IMR-90 (cell line): ENCODE results near the gene KLHL40. TPM values are rescaled to one million over a fixed set of nuclear protein-coding genes. Genes with fewer than 3 reads are reported as not detected.

ENCODE experiments used
- ATAC-seq: fragments of 200-7000 bp; cut with Tn5 transposase; 2 replicates; pipeline ENCODE4 v1.9.1; 2020; ENCODE audit warnings: low read depth, mild to moderate bottlenecking, moderate library complexity
- BruUV-seq: library from RNA; stranded (reverse); fragments of 400-500 nt; replicated peaks from 2 replicates; lab custom pipeline; 2021; lab: Mats Ljungman, UMichigan
- CTCF ChIA-PET: fragments of 300-600 bp; formaldehyde crosslinking; extraction: SDS; loops from one replicate; lab custom pipeline; 2021; ENCODE audit warnings: antibody characterized with exemption; lab: Yijun Ruan, JAX
- POLR2A ChIA-PET: fragments of 300-600 bp; sonication (Branson Sonifier 250); formaldehyde crosslinking; loops from one replicate; lab custom pipeline; 2022; ENCODE audit warnings: antibody characterized with exemption; ENCODE audit not compliant: unreplicated experiment; lab: Charles Lee
- DNase-seq: peaks from one replicate; pipeline ENCODE4 v3.0.0; 2013
- H2AFZ ChIP-seq: replicated peaks from 2 replicates; pipeline ENCODE3; 2013; ENCODE audit warnings: low read length, mild to moderate bottlenecking; ENCODE audit not compliant: poor library complexity
- H2AK5ac ChIP-seq: 2 replicates; pipeline ENCODE4 v1.6.1; 2013; ENCODE audit warnings: low read depth, low read length, inconsistent platforms
- H2AK9ac ChIP-seq: replicated peaks from 2 replicates; pipeline ENCODE3; 2013; ENCODE audit warnings: mild to moderate bottlenecking, low read depth, low read length, moderate library complexity; ENCODE audit not compliant: poor library complexity
- H2BK120ac ChIP-seq: 2 replicates; pipeline ENCODE4 v1.6.1; 2013; ENCODE audit warnings: low read depth, low read length, inconsistent platforms
- H2BK15ac ChIP-seq: 3 replicates; pipeline ENCODE4 v1.6.1; 2013; ENCODE audit warnings: low read depth, low read length, inconsistent platforms
- H2BK20ac ChIP-seq: 2 replicates; pipeline ENCODE4 v1.6.1; 2013; ENCODE audit warnings: low read depth, mild to moderate bottlenecking, inconsistent platforms, low read length, moderate library complexity
- H2BK5ac ChIP-seq: 2 replicates; pipeline ENCODE4 v1.6.1; 2013; ENCODE audit warnings: mild to moderate bottlenecking, low read depth, low read length, inconsistent platforms; ENCODE audit not compliant: poor library complexity, severe bottlenecking
- H3K14ac ChIP-seq: replicated peaks from 2 replicates; pipeline ENCODE4 v1.6.1; 2013; ENCODE audit warnings: low read depth, low read length, inconsistent platforms
- H3K18ac ChIP-seq: 2 replicates; pipeline ENCODE4 v1.6.1; 2013; ENCODE audit warnings: low read depth, low read length, control low read depth
- H3K23ac ChIP-seq: 2 replicates; pipeline ENCODE4 v1.6.1; 2013; ENCODE audit warnings: low read depth, low read length, inconsistent platforms
- H3K27ac ChIP-seq: 2 replicates; pipeline ENCODE4 v1.5.1; 2013; ENCODE audit warnings: mild to moderate bottlenecking, control low read depth, low read length; ENCODE audit not compliant: insufficient read depth
- H3K27me3 ChIP-seq: 2 replicates; pipeline ENCODE4 v1.6.1; 2013; ENCODE audit warnings: low read length; ENCODE audit not compliant: control insufficient read depth, insufficient read depth
- H3K36me3 ChIP-seq: 2 replicates; pipeline ENCODE4 v1.6.1; 2013; ENCODE audit warnings: low read length, mixed read lengths; ENCODE audit not compliant: control insufficient read depth, insufficient read depth
- H3K4ac ChIP-seq: 2 replicates; pipeline ENCODE4 v1.6.1; 2013; ENCODE audit warnings: low read depth, low read length, inconsistent platforms
- H3K4me1 ChIP-seq: 2 replicates; pipeline ENCODE4 v1.6.1; 2013; ENCODE audit warnings: low read length, mixed read lengths; ENCODE audit not compliant: control insufficient read depth, insufficient read depth
- H3K4me2 ChIP-seq: 2 replicates; pipeline ENCODE4 v1.6.1; 2013; ENCODE audit warnings: low read depth, mild to moderate bottlenecking, control low read depth, low read length, moderate library complexity
- H3K4me3 ChIP-seq: 2 replicates; pipeline ENCODE4 v1.5.1; 2013; ENCODE audit warnings: low read depth, mild to moderate bottlenecking, control low read depth, low read length, moderate library complexity; ENCODE audit not compliant: insufficient read depth
- H3K56ac ChIP-seq: 2 replicates; pipeline ENCODE4 v1.6.1; 2013; ENCODE audit warnings: low read length, inconsistent platforms; ENCODE audit not compliant: insufficient read depth; ENCODE audit errors: extremely low read depth
- H3K79me1 ChIP-seq, 2 experiments: 2 replicates each; pipeline ENCODE4 v1.6.1; 2013; ENCODE audit warnings: low read length in 2 of 2, inconsistent platforms in 1 of 2, low read depth in 1 of 2
- H3K9ac ChIP-seq: 2 replicates; pipeline ENCODE4 v1.6.1; 2013; ENCODE audit warnings: low read depth, low read length, control low read depth
- H3K9me1 ChIP-seq: 2 replicates; pipeline ENCODE4 v1.6.1; 2013; ENCODE audit warnings: low read length, inconsistent platforms; ENCODE audit not compliant: insufficient read depth
- H3K9me3 ChIP-seq: 2 replicates; pipeline ENCODE4 v1.6.1; 2013; ENCODE audit warnings: low read length; ENCODE audit not compliant: control insufficient read depth, insufficient read depth
- H4K20me1 ChIP-seq: 2 replicates; pipeline ENCODE4 v1.6.1; 2013; ENCODE audit warnings: low read length, inconsistent platforms; ENCODE audit not compliant: insufficient read depth
- H4K5ac ChIP-seq: 2 replicates; pipeline ENCODE4 v1.6.1; 2013; ENCODE audit warnings: mild to moderate bottlenecking, low read depth, low read length, control low read depth
- H4K8ac ChIP-seq, 2 experiments: 2 replicates each; pipeline ENCODE4 v1.6.1; 2013; ENCODE audit warnings: low read depth in 2 of 2, low read length in 2 of 2, control low read depth in 1 of 2, inconsistent platforms in 1 of 2
- H4K91ac ChIP-seq: 2 replicates; pipeline ENCODE4 v1.6.1; 2013; ENCODE audit warnings: low read depth, low read length, inconsistent platforms; ENCODE audit not compliant: insufficient read depth
- FOS ChIP-seq: fragments of 150-350 bp; IDR thresholded peaks from 2 replicates; pipeline ENCODE4 v1.6.1; 2016; ENCODE audit warnings: low read depth, low read length
- NFE2L2 ChIP-seq: fragments of 150-350 bp; IDR thresholded peaks from 2 replicates; pipeline ENCODE4 v1.6.1; 2016; ENCODE audit warnings: low read depth, mild to moderate bottlenecking, low read length
- whole genome bisulfite sequencing, 2 experiments: methylation state at CpG; one replicate each; pipeline versions ENCODE4 v1.1.5 to v1.1.7; 2013; ENCODE audit warnings: missing lambda C conversion rate in 2 of 2; ENCODE audit not compliant: insufficient read length in 1 of 2; ENCODE audit errors: extremely low coverage in 2 of 2; 5-methylcytosine and 5-hydroxymethylcytosine counted together
- dilution Hi-C: fragments of 300-500 bp; cut with HindIII; formaldehyde crosslinking; loops from one replicate; pipeline ENCODE4 v1.14.3; 2018; ENCODE audit warnings: low sequenced_read_pairs; ENCODE audit not compliant: unreplicated experiment
- in situ Hi-C: fragments of 300-500 bp; cut with MboI; formaldehyde crosslinking; loops from 3 replicates; pipeline ENCODE4 v1.14.3; 2019; ENCODE audit warnings: low sequenced_read_pairs, inconsistent platforms, mixed read lengths
- intact Hi-C: fragments of 100-400 bp; cut with micrococcal nuclease; formaldehyde crosslinking; loops from 2 replicates; pipeline ENCODE4 v1.10.0; 2022
- polyA plus RNA-seq, 3 experiments: library from polyadenylated mRNA; depleted of rRNA; stranded (reverse); fragments of >200 nt; gene quantifications; 2 replicates each; pipeline ENCODE4 v1.2.3, GENCODE V29; 2012; ENCODE audit warnings: low replicate concordance in 1 of 3
- total RNA-seq: library from RNA; depleted of rRNA; stranded (reverse); fragments of >200 nt; gene quantifications from 2 replicates; pipeline ENCODE4 v1.2.3, GENCODE V29; 2012

KLHL40 gene
- total and polyA plus RNA-seq, 2 of the 4 experiments (the other 2 are of a cell fraction), result not detected

DNA sequence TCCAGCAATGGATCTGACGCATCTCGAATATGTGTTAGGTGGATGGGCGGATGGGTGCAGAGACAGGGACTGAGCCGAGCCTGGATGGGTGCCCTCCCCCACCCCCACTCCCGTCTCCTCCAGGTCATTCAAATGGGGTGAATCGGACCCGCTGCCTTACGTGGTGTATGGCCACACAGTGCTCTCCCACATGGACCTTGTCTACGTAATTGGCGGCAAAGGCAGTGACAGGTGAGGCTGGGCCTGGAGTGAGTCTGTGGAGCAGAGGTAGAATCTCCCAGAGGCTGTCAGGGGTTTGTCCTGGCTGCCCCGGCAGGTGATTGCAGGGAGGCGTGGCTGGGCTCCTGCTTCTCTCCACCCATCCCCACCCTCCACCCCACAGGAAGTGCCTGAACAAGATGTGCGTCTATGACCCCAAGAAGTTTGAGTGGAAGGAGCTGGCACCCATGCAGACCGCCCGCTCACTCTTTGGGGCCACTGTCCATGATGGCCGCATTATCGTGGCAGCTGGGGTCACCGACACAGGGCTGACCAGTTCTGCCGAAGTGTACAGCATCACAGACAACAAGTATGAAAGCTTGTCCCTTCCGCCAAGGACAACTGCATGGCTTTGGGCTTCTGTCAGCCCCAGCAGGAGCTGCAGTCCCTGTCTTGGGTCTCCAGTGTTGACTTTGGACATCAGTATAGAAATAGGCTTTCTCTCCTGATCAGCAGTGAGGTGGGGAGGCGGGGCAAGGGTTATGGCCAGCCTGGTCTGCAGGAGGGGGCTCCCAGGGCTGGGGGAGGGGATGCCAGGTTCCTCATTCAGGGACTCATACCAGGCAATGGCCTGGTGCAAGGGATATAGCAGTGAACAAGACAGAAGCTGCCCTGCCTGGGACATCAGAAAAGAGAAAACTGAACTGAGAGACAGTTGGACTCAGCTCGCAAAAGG lies 3.4 kb downstream of the KLHL40 start:
- Histone ChIP-seq H3K23ac (no peak overlapping the region), H2BK15ac (no peak overlapping the region), H3K27me3 (peaks cover 67% of the 10 kb centered on the region), H3K14ac (no peak overlapping the region), H3K36me3 (no peaks in the 10 kb centered on the region), H2BK120ac (no peak overlapping the region), H2AK9ac (no peak overlapping the region), H3K9ac (no peak overlapping the region), H3K56ac (no peak overlapping the region), H2AFZ (no peak overlapping the region), H4K8ac (no peak overlapping the region), H3K27ac (no peak overlapping the region), H2AK5ac (no peak overlapping the region), H3K4me2 (no peak overlapping the region), H4K5ac (no peak overlapping the region), H2BK5ac (no peak overlapping the region), H3K9me3 (peaks cover 7% of the 10 kb centered on the region), H3K18ac (no peak overlapping the region), H3K9me1 (0 out of 2 replicates have a peak, but pooled peaks cover 2% of the 10 kb centered on the region), H3K4ac (no peak overlapping the region), H3K4me1 (peaks cover 2% of the 10 kb centered on the region; the same call in 1 of the 2 replicates), H3K79me1 (no peaks in the 10 kb centered on the region), H4K20me1 (no peaks in the 10 kb centered on the region; the same call in 1 of the 2 replicates), H4K91ac (no peak overlapping the region), H2BK20ac (no peak overlapping the region), H3K4me3 (no peak overlapping the region)
- ChIA-PET CTCF (no interaction called here), POLR2A (no interaction called here)
- DNase-seq, result no peak
- ATAC-seq, result no peak
- intact Hi-C loops (no loop called here), in situ Hi-C loops (no loop called here), dilution Hi-C loops (no loop called here)
- WGBS, 2 experiments, result 90% methylated on average over 7 of the region's 22 CpGs; no CpG with 5 or more reads in 1 of the 2 experiments
- TF ChIP-seq FOS, result no peak
- no peak for TF ChIP-seq NFE2L2
- no TSS peak for BruUV-seq
